Trophoblast cell (in vitro differentiated cells and primary cell): ENCODE measurements around the gene ANKIB1.

Experiments used
- DNase-seq, 2 donors: peaks; one replicate each; pipeline ENCODE4 v3.0.0-alpha.2; 2016
- H2AFZ ChIP-seq: 2 replicates; pipeline ENCODE4 v1.6.1; 2013; ENCODE audit warnings: low read length, moderate library complexity, mild to moderate bottlenecking; ENCODE audit not compliant: insufficient read depth, poor library complexity
- H2AK5ac ChIP-seq: 2 replicates; pipeline ENCODE4 v1.6.1; 2013; ENCODE audit warnings: mild to moderate bottlenecking, low read length
- H2BK120ac ChIP-seq: 2 replicates; pipeline ENCODE4 v1.6.1; 2013; ENCODE audit warnings: low read length, mild to moderate bottlenecking, moderate library complexity; ENCODE audit not compliant: insufficient read depth, poor library complexity
- H2BK12ac ChIP-seq: 2 replicates; pipeline ENCODE4 v1.6.1; 2013; ENCODE audit warnings: mild to moderate bottlenecking, low read length, moderate library complexity
- H2BK5ac ChIP-seq: 2 replicates; pipeline ENCODE4 v1.6.1; 2013; ENCODE audit warnings: low read length, low read depth, moderate library complexity, mild to moderate bottlenecking; ENCODE audit not compliant: poor library complexity
- H3K14ac ChIP-seq: 2 replicates; pipeline ENCODE4 v1.6.1; 2013; ENCODE audit warnings: mild to moderate bottlenecking, low read length
- H3K18ac ChIP-seq: 2 replicates; pipeline ENCODE4 v1.6.1; 2013; ENCODE audit warnings: mild to moderate bottlenecking, low read length
- H3K23ac ChIP-seq: 2 replicates; pipeline ENCODE4 v1.6.1; 2013; ENCODE audit warnings: low read length
- H3K27ac ChIP-seq: 2 replicates; pipeline ENCODE4 v1.5.1; 2013; ENCODE audit warnings: low read depth, mild to moderate bottlenecking, inconsistent platforms, low read length, moderate library complexity
- H3K27me3 ChIP-seq: 2 replicates; pipeline ENCODE4 v1.6.1; 2013; ENCODE audit warnings: inconsistent platforms, mild to moderate bottlenecking, low read length, moderate library complexity; ENCODE audit not compliant: insufficient read depth
- H3K36me3 ChIP-seq, 2 experiments: 1 replicate in 1 of 2; 2 replicates in 1 of 2; pipeline ENCODE4 v1.6.1; 2013; ENCODE audit warnings: low read length in 2 of 2, mild to moderate bottlenecking in 2 of 2, moderate library complexity in 1 of 2; ENCODE audit not compliant: insufficient read depth in 2 of 2, control insufficient read depth in 1 of 2
- H3K4ac ChIP-seq: 2 replicates; pipeline ENCODE4 v1.6.1; 2013; ENCODE audit warnings: low read depth, mild to moderate bottlenecking, low read length, moderate library complexity
- H3K4me1 ChIP-seq, 2 experiments: 1 replicate in 1 of 2; 2 replicates in 1 of 2; pipeline ENCODE4 v1.6.1; 2013; ENCODE audit warnings: low read length in 2 of 2, mild to moderate bottlenecking in 2 of 2, moderate library complexity in 1 of 2; ENCODE audit not compliant: insufficient read depth in 2 of 2, control insufficient read depth in 1 of 2
- H3K4me2 ChIP-seq: 2 replicates; pipeline ENCODE4 v1.6.1; 2013; ENCODE audit warnings: inconsistent platforms, mild to moderate bottlenecking, low read length, moderate library complexity
- H3K4me3 ChIP-seq: 2 replicates; pipeline ENCODE4 v1.5.1; 2013; ENCODE audit warnings: mild to moderate bottlenecking, low read depth, low read length, inconsistent platforms
- H3K79me1 ChIP-seq: one replicate; pipeline ENCODE4 v1.6.1; 2013; ENCODE audit warnings: low read length
- H3K79me2 ChIP-seq: 2 replicates; pipeline ENCODE4 v1.6.1; 2013; ENCODE audit warnings: low read length, mild to moderate bottlenecking; ENCODE audit not compliant: control insufficient read depth, insufficient read depth, poor library complexity
- H3K9ac ChIP-seq: 2 replicates; pipeline ENCODE4 v1.6.1; 2013; ENCODE audit warnings: mild to moderate bottlenecking, low read length
- H3K9me3 ChIP-seq: 2 replicates; pipeline ENCODE4 v1.6.1; 2013; ENCODE audit warnings: low read depth, mild to moderate bottlenecking, control low read depth, inconsistent platforms, low read length; ENCODE audit not compliant: insufficient read depth
- H4K12ac ChIP-seq: 2 replicates; pipeline ENCODE4 v1.6.1; 2013; ENCODE audit warnings: low read depth, mild to moderate bottlenecking, low read length, moderate library complexity
- H4K8ac ChIP-seq: 2 replicates; pipeline ENCODE4 v1.6.1; 2013; ENCODE audit warnings: low read depth, mild to moderate bottlenecking, low read length, moderate library complexity
- H4K91ac ChIP-seq: one replicate; pipeline ENCODE4 v1.6.1; 2013; ENCODE audit warnings: low read depth, mild to moderate bottlenecking, low read length, moderate library complexity
- WGBS: extraction: QIAGEN DNeasy Blood & Tissue Kit; methylation state at CpG from one replicate; pipeline ENCODE4 v1.1.7; 2013; ENCODE audit warnings: missing lambda C conversion rate; ENCODE audit not compliant: insufficient read length, insufficient coverage; ENCODE audit errors: extremely low coverage; 5-methylcytosine and 5-hydroxymethylcytosine counted together

ANKIB1 gene

DNA sequence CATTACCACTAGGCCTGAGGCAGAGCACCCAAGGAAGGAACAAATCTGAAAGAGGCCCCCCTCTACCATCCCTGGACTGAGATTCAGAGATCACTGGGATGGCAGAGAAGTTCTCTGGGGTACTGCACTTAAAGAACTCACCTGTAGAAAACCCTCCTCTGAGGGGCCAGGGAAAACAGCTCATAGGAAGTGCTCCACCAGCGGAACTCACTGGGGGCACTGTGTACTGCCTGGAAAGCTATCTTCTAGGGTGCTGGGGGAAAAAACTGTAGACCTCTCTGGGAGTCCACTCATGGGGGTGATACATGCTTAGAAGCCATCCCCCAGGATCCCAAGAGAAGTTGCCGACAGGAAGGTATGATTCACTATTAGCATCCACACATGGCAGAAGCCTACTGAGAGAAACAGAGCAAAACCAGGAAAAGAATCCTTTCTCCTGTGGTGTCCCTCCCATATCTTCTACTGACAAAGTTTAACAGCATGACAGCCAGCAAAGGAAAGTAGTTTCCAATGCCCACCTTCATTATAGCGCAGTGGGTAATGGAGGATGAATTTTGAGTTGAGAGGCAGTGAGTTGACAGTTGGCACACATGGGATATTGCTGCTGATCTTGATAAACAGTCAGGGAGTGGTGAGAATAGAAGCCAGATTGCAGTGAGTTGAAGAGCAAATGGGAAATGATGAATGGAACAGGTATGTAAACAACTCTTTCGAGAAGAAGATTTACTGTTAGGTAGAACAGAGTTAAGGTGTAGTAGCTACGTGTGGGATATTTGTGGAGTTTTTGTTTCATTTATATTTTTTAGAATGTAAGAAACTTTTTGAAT, 20.9 kb downstream of the ANKIB1 start:
- Histone ChIP-seq H4K8ac (no peak overlapping the region), H2BK120ac (no peak overlapping the region), H3K36me3 (no peaks in the 10 kb centered on the region), H3K4me3 (no peak overlapping the region), H2AK5ac (no peak overlapping the region), H3K79me1 (no peaks in the 10 kb centered on the region), H3K4me1 (peaks cover 3 to 4% of the 10 kb centered on the region in 2 experiments), H2BK12ac (no peak overlapping the region), H3K27me3 (no peaks in the 10 kb centered on the region), H3K18ac (no peak overlapping the region), H4K12ac (no peak overlapping the region), H4K91ac (no peak overlapping the region), H3K23ac (no peak overlapping the region), H3K9ac (no peak overlapping the region), H3K4me2 (no peak overlapping the region), H3K79me2 (no peaks in the 10 kb centered on the region), H2AFZ (no peak overlapping the region), H3K9me3 (no peaks in the 10 kb centered on the region), H3K27ac (no peak overlapping the region), H3K4ac (peak overlapping the region; percentile 36), H3K14ac (no peak overlapping the region), H2BK5ac (no peak overlapping the region)
- no CpG with 5 or more reads among the region's 5 CpGs for WGBS
- DNase-seq = peak in 1 of 2 donors; percentile 45

- Histone ChIP-seq H3K4me1 (peaks cover 3 to 4% of the 10 kb centered on the region in 2 experiments), H3K27me3 (no peaks in the 10 kb centered on the region), H2AK5ac (no peak overlapping the region), H3K9me3 (no peaks in the 10 kb centered on the region), H3K36me3 (no peaks in the 10 kb centered on the region), H3K23ac (no peak overlapping the region), H3K79me1 (no peaks in the 10 kb centered on the region), H3K4ac (no peak overlapping the region), H4K8ac (no peak overlapping the region), H2AFZ (no peak overlapping the region), H2BK120ac (no peak overlapping the region), H3K14ac (no peak overlapping the region), H4K12ac (no peak overlapping the region), H3K9ac (no peak overlapping the region), H3K79me2 (no peaks in the 10 kb centered on the region), H3K4me2 (no peak overlapping the region), H3K27ac (no peak overlapping the region), H2BK12ac (no peak overlapping the region), H2BK5ac (no peak overlapping the region), H3K18ac (no peak overlapping the region), H4K91ac (no peak overlapping the region), H3K4me3 (no peak overlapping the region)
- DNase-seq = no peak
- WGBS = no CpG with 5 or more reads among the region's 1 CpG
These were observed 23.1 kb downstream of the ANKIB1 start for GRCh38 chr7:92268921-92269320.

GRCh38 chr7:92275327-92275726, 29.6 kb downstream of the ANKIB1 start:
- no CpG with 5 or more reads among the region's 4 CpGs for WGBS

GRCh38 chr7:92276460-92276864, 30.7 kb downstream of the ANKIB1 start:
- H3K23ac ChIP-seq = no peak overlapping the region
- H3K79me2 ChIP-seq = no peaks in the 10 kb centered on the region
- no peak overlapping the region for H3K18ac ChIP-seq
- no peak for DNase-seq
- no peaks in the 10 kb centered on the region for H3K27me3 ChIP-seq
- H2AFZ ChIP-seq = no peak overlapping the region
- H2BK5ac ChIP-seq = no peak overlapping the region
- H4K12ac ChIP-seq = no peak overlapping the region
- no peak overlapping the region for H3K14ac ChIP-seq
- H3K9ac ChIP-seq = no peak overlapping the region
- H3K9me3 ChIP-seq = no peaks in the 10 kb centered on the region
- no peak overlapping the region for H2AK5ac ChIP-seq
- H2BK12ac ChIP-seq = no peak overlapping the region
- no CpG with 5 or more reads among the region's 2 CpGs for WGBS
- no peak overlapping the region for H3K4ac ChIP-seq
- no peaks in the 10 kb centered on the region for H3K79me1 ChIP-seq
- no peak overlapping the region for H3K4me2 ChIP-seq
- H2BK120ac ChIP-seq = no peak overlapping the region
- H4K91ac ChIP-seq = no peak overlapping the region
- H3K4me1 ChIP-seq = no peaks in the 10 kb centered on the region
- H3K4me3 ChIP-seq = no peak overlapping the region
- H3K36me3 ChIP-seq = no peaks in the 10 kb centered on the region
- H3K27ac ChIP-seq = no peak overlapping the region
- no peak overlapping the region for H4K8ac ChIP-seq

More at GRCh38 chr7:92275327-92275726, 29.6 kb downstream of the ANKIB1 start:
- no peaks in the 10 kb centered on the region for H3K36me3 ChIP-seq
- H4K12ac ChIP-seq = no peak overlapping the region
- no peak overlapping the region for H2BK12ac ChIP-seq
- H2BK5ac ChIP-seq = no peak overlapping the region
- H3K4me1 ChIP-seq = no peaks in the 10 kb centered on the region
- no peak overlapping the region for H2BK120ac ChIP-seq
- no peak overlapping the region for H3K23ac ChIP-seq
- no peak overlapping the region for H2AFZ ChIP-seq
- no peak overlapping the region for H4K8ac ChIP-seq
- H3K79me2 ChIP-seq = no peaks in the 10 kb centered on the region
- H3K14ac ChIP-seq = no peak overlapping the region
- H3K4me3 ChIP-seq = no peak overlapping the region
- no peaks in the 10 kb centered on the region for H3K27me3 ChIP-seq
- no peak overlapping the region for H3K18ac ChIP-seq
- H4K91ac ChIP-seq = no peak overlapping the region
- DNase-seq = no peak
- no peaks in the 10 kb centered on the region for H3K79me1 ChIP-seq
- H3K4me2 ChIP-seq = no peak overlapping the region
- H3K4ac ChIP-seq = no peak overlapping the region
- no peak overlapping the region for H3K27ac ChIP-seq
- no peaks in the 10 kb centered on the region for H3K9me3 ChIP-seq
- no peak overlapping the region for H3K9ac ChIP-seq
- no peak overlapping the region for H2AK5ac ChIP-seq
